Astrocyte of the spinal cord (primary cell): ENCODE measurements around the gene WDR3.
A peak's percentile ranks its signal among the peaks of the same experiment; 100 is the strongest.

Source experiments
- DNase-seq: peaks from one replicate; pipeline ENCODE4 v3.0.0; 2011; ENCODE audit warnings: low read depth, low spot score
- H3K4me3 ChIP-seq: 2 replicates; pipeline ENCODE4 v1.5.1; 2011; ENCODE audit warnings: low read depth, mild to moderate bottlenecking, low read length, moderate library complexity
- CTCF ChIP-seq: IDR thresholded peaks from 2 replicates; pipeline ENCODE4 v1.5.1; 2012; ENCODE audit warnings: low read depth, mild to moderate bottlenecking, low read length, inconsistent platforms
- in situ Hi-C: cut with HindIII; loops from 2 replicates; pipeline ENCODE4 v1.10.0; 2017; ENCODE audit warnings: low sequenced_read_pairs

WDR3 gene

GRCh38 chr1:117929343-117930172 lies at the start of gene WDR3, which contains the start of gene GDAP2:
Gene WDR3, plus strand, starts transcription at chr1:117929739. Its CDS starts 3,581 bp downstream, at chr1:117933320.
Gene GDAP2, minus strand, starts transcription at chr1:117929621. Its CDS starts 9,264 bp downstream, at chr1:117920357.
- peak within 1 kb of the TSS; percentile 71 for H3K4me3 ChIP-seq
- in situ Hi-C loops: no loop called here
- DNase-seq: peak; percentile 97
- TF ChIP-seq CTCF: no peak

- DNase-seq: no peak
- in situ Hi-C loops: no loop called here
- TF ChIP-seq CTCF: no peak
- H3K4me3 ChIP-seq: no peak overlapping the region
Observed at GRCh38 chr1:117883616-117884015, 45.9 kb upstream of the WDR3 start.

GRCh38 chr1:117886101-117886795 lies 43.3 kb upstream of the WDR3 start:
- H3K4me3 ChIP-seq: no peak overlapping the region
- TF ChIP-seq CTCF: no peak
- in situ Hi-C loops: no loop called here
- peak; percentile 35 for DNase-seq

- H3K4me3 ChIP-seq: no peak overlapping the region
- no peak for DNase-seq
- no peak for TF ChIP-seq CTCF
- in situ Hi-C loops: no loop called here
Observed at GRCh38 chr1:117890452-117890851, 39.1 kb upstream of the WDR3 start.

- no peak overlapping the region for H3K4me3 ChIP-seq
- TF ChIP-seq CTCF: no peak
- in situ Hi-C loops: no loop called here
- DNase-seq: no peak
Observed at GRCh38 chr1:117892512-117892911, 37.0 kb upstream of the WDR3 start.

- DNase-seq: no peak
- H3K4me3 ChIP-seq: no peak overlapping the region
- TF ChIP-seq CTCF: no peak
- in situ Hi-C loops: no loop called here
Observed at GRCh38 chr1:117894078-117894477, 35.5 kb upstream of the WDR3 start.
